ENCODE measurements around the gene EYS.

Gene EYS

GRCh38 chr6:64238071-64238470, 1469.0 kb downstream of the EYS start:
- no peak for DNase-seq (ENCODE audit: low read depth)

GRCh38 chr6:64233746-64234145, 1473.3 kb downstream of the EYS start:
- no peak for DNase-seq (ENCODE audit: low read depth)

- no peak for DNase-seq (ENCODE audit: low read depth)
These were observed 1475.1 kb downstream of the EYS start for GRCh38 chr6:64231928-64232327.

GRCh38 chr6:64230530-64230929, 1476.5 kb downstream of the EYS start:
- no peak for DNase-seq (ENCODE audit: low read depth)

GRCh38 chr6:64227863-64228262, 1479.2 kb downstream of the EYS start:
- no peak for DNase-seq (ENCODE audit: low read depth)

GRCh38 chr6:64225503-64225902, 1481.5 kb downstream of the EYS start:
- no peak for DNase-seq (ENCODE audit: low read depth)

- DNase-seq (ENCODE audit: low read depth): no peak
These were observed 1482.2 kb downstream of the EYS start for GRCh38 chr6:64224819-64225218.

- DNase-seq (ENCODE audit: low read depth): no peak
These were observed 1485.2 kb downstream of the EYS start for GRCh38 chr6:64221776-64222175.

- no peak for DNase-seq (ENCODE audit: low read depth)
These were observed 1486.2 kb downstream of the EYS start for GRCh38 chr6:64220801-64221200.

GRCh38 chr6:64217721-64218620, 1489.1 kb downstream of the EYS start:
- no peak for DNase-seq (ENCODE audit: low read depth)

GRCh38 chr6:64214373-64214772, 1492.7 kb downstream of the EYS start:
- no peak for DNase-seq (ENCODE audit: low read depth)

GRCh38 chr6:64213697-64214096, 1493.3 kb downstream of the EYS start:
- DNase-seq (ENCODE audit: low read depth): no peak

- DNase-seq (ENCODE audit: low read depth): no peak
These were observed 1509.8 kb downstream of the EYS start for GRCh38 chr6:64197246-64197645.

GRCh38 chr6:64186592-64186991, 1520.4 kb downstream of the EYS start:
- DNase-seq (ENCODE audit: low read depth): no peak

- DNase-seq (ENCODE audit: low read depth): no peak
These were observed 1521.4 kb downstream of the EYS start for GRCh38 chr6:64185621-64186020.

- DNase-seq (ENCODE audit: low read depth): no peak
These were observed 1531.7 kb downstream of the EYS start for GRCh38 chr6:64175296-64175695.

GRCh38 chr6:64170316-64170715, 1536.7 kb downstream of the EYS start:
- no peak for DNase-seq (ENCODE audit: low read depth)

GRCh38 chr6:64160486-64160885, 1546.5 kb downstream of the EYS start:
- no peak for DNase-seq (ENCODE audit: low read depth)

- DNase-seq (ENCODE audit: low read depth): no peak
These were observed 1552.0 kb downstream of the EYS start for GRCh38 chr6:64155063-64155462.

- DNase-seq (ENCODE audit: low read depth): no peak
These were observed 1560.2 kb downstream of the EYS start for GRCh38 chr6:64146876-64147275.

- no peak for DNase-seq (ENCODE audit: low read depth)
These were observed 1560.9 kb downstream of the EYS start for GRCh38 chr6:64146094-64146493.

- DNase-seq (ENCODE audit: low read depth): no peak
These were observed 1561.4 kb downstream of the EYS start for GRCh38 chr6:64145658-64146057.

GRCh38 chr6:64143101-64143500, 1563.9 kb downstream of the EYS start:
- DNase-seq (ENCODE audit: low read depth): no peak

- DNase-seq (ENCODE audit: low read depth): no peak
These were observed 1565.3 kb downstream of the EYS start for GRCh38 chr6:64141680-64142079.
